SIG-M5 treated with dmso at 0.1 percent for 504 hours (cell line): ENCODE results near the gene F12.
A peak's percentile ranks its signal among the peaks of the same experiment; 100 is the strongest.
"Not testable (repeated sequence)": the region's sequence is repeated elsewhere in the genome, so short reads cannot be mapped to it uniquely, and the experiment has no call there.

Experiments
- DNase-seq: peaks from one replicate; lab custom pipeline; 2025; ENCODE audit not compliant: unreplicated experiment; lab: John Stamatoyannopoulos, UW

The F12 gene

GRCh38 chr5:177417081-177417480 is 7.7 kb upstream of the F12 start:
- DNase-seq: not testable (repeated sequence)

GRCh38 chr5:177414481-177414880 is 5.1 kb upstream of the F12 start:
- DNase-seq: no peak

- no peak for DNase-seq
Measured at GRCh38 chr5:177412603-177413233, 3.4 kb upstream of the F12 start.

GRCh38 chr5:177410575-177410974 is 1.2 kb upstream of the F12 start:
- peak; percentile 23 for DNase-seq

GRCh38 chr5:177405805-177406204 is 3.6 kb downstream of the F12 start:
- peak; percentile 79 for DNase-seq

- no peak for DNase-seq
Measured at GRCh38 chr5:177405312-177405711, 4.1 kb downstream of the F12 start.

GRCh38 chr5:177404641-177405179 is 4.7 kb downstream of the F12 start:
- no peak for DNase-seq

- peak; percentile 77 for DNase-seq
Measured at GRCh38 chr5:177403792-177404640, 5.3 kb downstream of the F12 start.

- DNase-seq: peak; percentile 7
Measured at GRCh38 chr5:177403102-177403791, 6.1 kb downstream of the F12 start.

GRCh38 chr5:177402271-177403043 is 6.9 kb downstream of the F12 start:
- peak; percentile 52 for DNase-seq

GRCh38 chr5:177399997-177400868 is 9.1 kb downstream of the F12 start, which contains the start of gene PFN3:
PFN3 (minus strand) TSS chr5:177400661; CDS start chr5:177400576, 85 bp downstream.
- DNase-seq: no peak

GRCh38 chr5:177397875-177398390 is 11.4 kb downstream of the F12 start:
- DNase-seq: no peak

GRCh38 chr5:177396807-177397206 is 12.6 kb downstream of the F12 start:
- DNase-seq: no peak

GRCh38 chr5:177396078-177396477 is 13.3 kb downstream of the F12 start:
- no peak for DNase-seq

GRCh38 chr5:177393990-177394389 is 15.4 kb downstream of the F12 start:
- DNase-seq: no peak

GRCh38 chr5:177393206-177393765 is 16.1 kb downstream of the F12 start:
- DNase-seq: peak; percentile 71

- peak; percentile 22 for DNase-seq
Measured at GRCh38 chr5:177392765-177393164, 16.6 kb downstream of the F12 start.

- DNase-seq: peak; percentile 80
Measured at GRCh38 chr5:177390363-177391300, 18.7 kb downstream of the F12 start.
